WTC11 (cell line): ENCODE measurements around the gene ATRX. TPM values are rescaled to one million over a fixed set of nuclear protein-coding genes. Genes with fewer than 3 reads are reported as not detected.
A peak's percentile ranks its signal among the peaks of the same experiment; 100 is the strongest.

Experiments
- ATAC-seq: fragments of 200-7000 bp; cut with Tn5 transposase; 2 replicates; pipeline ENCODE4 v1.10.0; 2021; ENCODE audit warnings: mild to moderate bottlenecking, moderate library complexity
- CTCF ChIA-PET: fragments of 300-600 bp; sonication (Branson Sonifier 250); formaldehyde crosslinking; loops from one replicate; lab custom pipeline; 2021; ENCODE audit warnings: antibody characterized with exemption; lab: Charles Lee
- POLR2A ChIA-PET: fragments of 350-600 bp; sonication (Branson Sonifier 250); formaldehyde crosslinking; loops from one replicate; lab custom pipeline; 2021; ENCODE audit warnings: antibody characterized with exemption; lab: Charles Lee
- DNase-seq: peaks from one replicate; pipeline ENCODE4 v3.0.0; 2021; ENCODE audit warnings: low spot score
- H3K27ac Mint-ChIP-seq: 2 replicates; pipeline ENCODE4 v1.8.0; 2021; ENCODE audit warnings: mixed read lengths
- H3K27me3 Mint-ChIP-seq: 2 replicates; pipeline ENCODE4 v1.8.0; 2021; ENCODE audit warnings: low read depth, mild to moderate bottlenecking, moderate library complexity, mixed read lengths
- H3K36me3 Mint-ChIP-seq: 2 replicates; pipeline ENCODE4 v1.8.0; 2021; ENCODE audit warnings: mixed read lengths
- H3K4me1 Mint-ChIP-seq: 2 replicates; pipeline ENCODE4 v1.8.0; 2022; ENCODE audit warnings: mixed read lengths
- H3K4me3 Mint-ChIP-seq: 2 replicates; pipeline ENCODE4 v1.8.0; 2021; ENCODE audit warnings: mild to moderate bottlenecking, moderate library complexity, mixed read lengths
- H3K9me3 Mint-ChIP-seq: 2 replicates; pipeline ENCODE4 v1.8.0; 2021; ENCODE audit warnings: mixed read lengths
- AFF4 ChIP-seq: sonication (generic); formaldehyde crosslinking; IDR thresholded peaks from 2 replicates; pipeline ENCODE4 v1.8.1; 2023; ENCODE audit warnings: mild to moderate bottlenecking, missing genetic modification reagents, borderline replicate concordance
- CBFB ChIP-seq: sonication (generic); formaldehyde crosslinking; IDR thresholded peaks from 2 replicates; pipeline ENCODE4 v1.8.1; 2022; ENCODE audit warnings: mild to moderate bottlenecking, low read depth, missing genetic modification reagents
- CREM ChIP-seq: sonication (generic); formaldehyde crosslinking; IDR thresholded peaks from 2 replicates; pipeline ENCODE4 v1.8.1; 2022; ENCODE audit warnings: mild to moderate bottlenecking, missing genetic modification reagents, moderate library complexity
- E2F4 ChIP-seq: sonication (generic); formaldehyde crosslinking; IDR thresholded peaks from 2 replicates; pipeline ENCODE4 v1.8.1; 2022; ENCODE audit warnings: low read depth, mild to moderate bottlenecking, moderate library complexity, missing genetic modification reagents, borderline replicate concordance
- E2F5 ChIP-seq: sonication (generic); formaldehyde crosslinking; IDR thresholded peaks from 2 replicates; pipeline ENCODE4 v1.8.1; 2022; ENCODE audit warnings: mild to moderate bottlenecking, moderate library complexity, missing genetic modification reagents
- ELF4 ChIP-seq: sonication (generic); formaldehyde crosslinking; IDR thresholded peaks from 2 replicates; pipeline ENCODE4 v1.8.1; 2022; ENCODE audit warnings: low read depth, mild to moderate bottlenecking, moderate library complexity, missing genetic modification reagents
- EMX1 ChIP-seq: fragments of 250-450 bp; sonication (Bioruptor Pico); IDR thresholded peaks from 2 replicates; pipeline ENCODE4 v1.8.0; 2021; ENCODE audit warnings: mild to moderate bottlenecking
- FOXJ3 ChIP-seq: sonication (generic); formaldehyde crosslinking; IDR thresholded peaks from 2 replicates; pipeline ENCODE4 v1.9.0; 2021; ENCODE audit warnings: missing genetic modification reagents, mild to moderate bottlenecking, borderline replicate concordance
- FOXP4 ChIP-seq: sonication (generic); formaldehyde crosslinking; IDR thresholded peaks from 2 replicates; pipeline ENCODE4 v1.8.0; 2022; ENCODE audit warnings: mild to moderate bottlenecking, missing genetic modification reagents
- GABPB1 ChIP-seq: sonication (generic); formaldehyde crosslinking; IDR thresholded peaks from 2 replicates; pipeline ENCODE4 v1.8.1; 2023; ENCODE audit warnings: mild to moderate bottlenecking, missing genetic modification reagents
- HMGA2 ChIP-seq: fragments of 250-450 bp; sonication (Bioruptor Pico); IDR thresholded peaks from 2 replicates; pipeline ENCODE4 v1.4.0; 2021; ENCODE audit warnings: mild to moderate bottlenecking, moderate library complexity
- IRF1 ChIP-seq: sonication (generic); formaldehyde crosslinking; IDR thresholded peaks from 2 replicates; pipeline ENCODE4 v1.8.0; 2023; ENCODE audit warnings: missing genetic modification reagents
- JAZF1 ChIP-seq: fragments of 250-450 bp; sonication (Bioruptor Pico); IDR thresholded peaks from 2 replicates; pipeline ENCODE4 v1.9.0; 2021; ENCODE audit warnings: moderate library complexity, mild to moderate bottlenecking, inconsistent platforms
- JUN ChIP-seq: sonication (generic); formaldehyde crosslinking; IDR thresholded peaks from 2 replicates; pipeline ENCODE4 v1.8.0; 2023; ENCODE audit warnings: mild to moderate bottlenecking, missing genetic modification reagents
- MYBL2 ChIP-seq: sonication (generic); formaldehyde crosslinking; IDR thresholded peaks from 2 replicates; pipeline ENCODE4 v1.8.1; 2023; ENCODE audit warnings: mild to moderate bottlenecking, moderate library complexity, missing genetic modification reagents
- NFE2L1 ChIP-seq: sonication (generic); formaldehyde crosslinking; IDR thresholded peaks from 2 replicates; pipeline ENCODE4 v1.8.1; 2023; ENCODE audit warnings: missing genetic modification reagents
- NR2C2 ChIP-seq: sonication (generic); formaldehyde crosslinking; IDR thresholded peaks from 2 replicates; pipeline ENCODE4 v1.8.0; 2022; ENCODE audit warnings: mild to moderate bottlenecking, missing genetic modification reagents
- OVOL2 ChIP-seq: fragments of 250-450 bp; sonication (Bioruptor Pico); IDR thresholded peaks from 2 replicates; pipeline ENCODE4 v1.9.0; 2021; ENCODE audit warnings: mild to moderate bottlenecking, borderline replicate concordance
- RELA ChIP-seq: sonication (generic); formaldehyde crosslinking; IDR thresholded peaks from 2 replicates; pipeline ENCODE4 v1.8.1; 2022; ENCODE audit warnings: missing genetic modification reagents, mild to moderate bottlenecking, borderline replicate concordance
- SMAD4 ChIP-seq: sonication (generic); formaldehyde crosslinking; IDR thresholded peaks from 2 replicates; pipeline ENCODE4 v1.8.0; 2022; ENCODE audit warnings: mild to moderate bottlenecking, missing genetic modification reagents
- SOX15 ChIP-seq: fragments of 250-450 bp; sonication (Bioruptor Pico); IDR thresholded peaks from 2 replicates; pipeline ENCODE4 v1.9.0; 2021; ENCODE audit warnings: mild to moderate bottlenecking
- ZNF121 ChIP-seq: sonication (generic); formaldehyde crosslinking; IDR thresholded peaks from 2 replicates; pipeline ENCODE4 v1.8.0; 2023; ENCODE audit warnings: missing genetic modification reagents
- ZNF138 ChIP-seq: sonication (generic); formaldehyde crosslinking; conservative IDR thresholded peaks from 2 replicates; pipeline ENCODE4 v1.8.1; 2022; ENCODE audit warnings: mild to moderate bottlenecking, moderate library complexity, missing genetic modification reagents
- ZNF232 ChIP-seq: sonication (generic); formaldehyde crosslinking; IDR thresholded peaks from 2 replicates; pipeline ENCODE4 v1.8.0; 2022; ENCODE audit warnings: mild to moderate bottlenecking, missing genetic modification reagents
- ZNF423 ChIP-seq: fragments of 250-450 bp; sonication (Bioruptor Pico); IDR thresholded peaks from 2 replicates; pipeline ENCODE4 v2.1.2; 2022; ENCODE audit warnings: mild to moderate bottlenecking, moderate library complexity
- ZNF512 ChIP-seq: sonication (generic); formaldehyde crosslinking; IDR thresholded peaks from 2 replicates; pipeline ENCODE4 v1.8.1; 2022; ENCODE audit warnings: missing genetic modification reagents, borderline replicate concordance
- ZNF671 ChIP-seq: fragments of 250-450 bp; sonication (Bioruptor Pico); IDR thresholded peaks from 2 replicates; pipeline ENCODE4 v1.8.0; 2021; ENCODE audit warnings: mild to moderate bottlenecking
- total RNA-seq: library from RNA; stranded (reverse); gene quantifications from 3 replicates; pipeline ENCODE4 v1.2.3, GENCODE V29; 2021

Gene ATRX
- total RNA-seq, 1 experiment from 2014 or later: 96.6 TPM

- TF ChIP-seq EMX1 (CRISPR knock-in tag): no peak
- TF ChIP-seq FOXJ3 (CRISPR knock-in tag): no peak
- TF ChIP-seq NFE2L1 (CRISPR knock-in tag): no peak
- no peak for TF ChIP-seq AFF4 (CRISPR knock-in tag)
- no peak for TF ChIP-seq NR2C2 (CRISPR knock-in tag)
- TF ChIP-seq RELA (CRISPR knock-in tag): no peak
- no peak for TF ChIP-seq ZNF232
- TF ChIP-seq HMGA2 (CRISPR knock-in tag): no peak
- TF ChIP-seq ZNF423 (CRISPR knock-in tag): no peak
- TF ChIP-seq ZNF512: no peak
- TF ChIP-seq FOXP4 (CRISPR knock-in tag): no peak
- no peak for TF ChIP-seq E2F5 (CRISPR knock-in tag)
- TF ChIP-seq JAZF1 (CRISPR knock-in tag): no peak
- no peak for TF ChIP-seq ZNF671
- TF ChIP-seq OVOL2: no peak
- no peak for TF ChIP-seq GABPB1 (CRISPR knock-in tag)
- TF ChIP-seq CBFB (CRISPR knock-in tag): no peak
- ChIA-PET POLR2A (no interaction called here), CTCF (interaction anchor here (0.6 to 0.7 kb wide), 3 partner anchors 10 to 69 kb away, joined by 3 read pairs; no protein-coding TSS in a partner anchor)
- no peaks in the 10 kb centered on the region for H3K36me3 Mint-ChIP-seq
- H3K4me1 Mint-ChIP-seq: peaks cover 45% of the 10 kb centered on the region
- H3K4me3 Mint-ChIP-seq: no peak overlapping the region
- DNase-seq (no peak), ATAC-seq (peak; percentile 34; the same call in 1 of the 2 replicates)
- no peaks in the 10 kb centered on the region for H3K9me3 Mint-ChIP-seq
- H3K27me3 Mint-ChIP-seq: no peaks in the 10 kb centered on the region
- peak overlapping the region; percentile 84 for H3K27ac Mint-ChIP-seq
These were observed 45.6 kb downstream of the ATRX start for GRCh38 chrX:77740376-77740905.

GRCh38 chrX:77733342-77733741 is 52.7 kb downstream of the ATRX start:
- Mint-ChIP-seq H3K27ac (0 out of 2 replicates have a peak overlapping the region, but pooled peaks have one; percentile 57), H3K4me1 (peaks cover 33% of the 10 kb centered on the region), H3K36me3 (no peaks in the 10 kb centered on the region), H3K27me3 (no peaks in the 10 kb centered on the region; the same call in 1 of the 2 replicates), H3K9me3 (no peaks in the 10 kb centered on the region), H3K4me3 (no peak overlapping the region)
- ATAC-seq (no peak), DNase-seq (no peak)
- ChIA-PET CTCF (no interaction called here), POLR2A (no interaction called here)
- no peak for TF ChIP-seq E2F4 (CRISPR knock-in tag)
- no peak for TF ChIP-seq ZNF138 (CRISPR knock-in tag)
- TF ChIP-seq CREM (CRISPR knock-in tag): no peak
- TF ChIP-seq MYBL2: no peak
- no peak for TF ChIP-seq JAZF1 (CRISPR knock-in tag)
- TF ChIP-seq ZNF121 (CRISPR knock-in tag): no peak
- TF ChIP-seq NR2C2 (CRISPR knock-in tag): no peak
- no peak for TF ChIP-seq IRF1 (CRISPR knock-in tag)
- TF ChIP-seq JUN (CRISPR knock-in tag): no peak
- TF ChIP-seq ELF4: no peak
- TF ChIP-seq SMAD4 (CRISPR knock-in tag): no peak
- TF ChIP-seq SOX15: no peak
- no peak for TF ChIP-seq E2F5 (CRISPR knock-in tag)
